ENCODE data around the gene ZNF569. TPM values are rescaled to one million over a fixed set of nuclear protein-coding genes. Genes with fewer than 3 reads are reported as not detected.
A peak's percentile ranks its signal among the peaks of the same experiment; 100 is the strongest.
"Not testable (repeated sequence)": the region's sequence is repeated elsewhere in the genome, so short reads cannot be mapped to it uniquely, and the experiment has no call there.

ZNF569 gene
- polyA plus RNA-seq, 1 donor: 5.0 TPM

- no peak overlapping the region for H3K27ac ChIP-seq (ENCODE audit: low read length)
- WGBS (ENCODE audit: insufficient coverage, low lambda C conversion rate): no CpG with 5 or more reads among the region's 9 CpGs
- peaks cover 22% of the 10 kb centered on the region for H3K36me3 ChIP-seq (ENCODE audit: control insufficient read depth, insufficient read depth, low read length)
- H3K27me3 ChIP-seq (ENCODE audit: control insufficient read depth, insufficient read depth, low read length): no peaks in the 10 kb centered on the region
- H3K9me3 ChIP-seq (ENCODE audit: control insufficient read depth, low read depth, low read length): peaks cover 19% of the 10 kb centered on the region
- peaks cover 3% of the 10 kb centered on the region for H3K4me1 ChIP-seq (ENCODE audit: control insufficient read depth, insufficient read depth, low read length)
- H3K4me3 ChIP-seq (ENCODE audit: low read length): no peak overlapping the region
- no peak for DNase-seq
Measured at GRCh38 chr19:37472165-37472564, 4.9 kb upstream of the ZNF569 start.

GRCh38 chr19:37470216-37470615 is 3.0 kb upstream of the ZNF569 start:
- H3K27me3 ChIP-seq (ENCODE audit: control insufficient read depth, insufficient read depth, low read length): no peaks in the 10 kb centered on the region
- peaks cover 19% of the 10 kb centered on the region for H3K9me3 ChIP-seq (ENCODE audit: control insufficient read depth, low read depth, low read length)
- no peak overlapping the region for H3K27ac ChIP-seq (ENCODE audit: low read length)
- WGBS (ENCODE audit: insufficient coverage, low lambda C conversion rate): no CpG with 5 or more reads among the region's 4 CpGs
- peak in 1 of 2 donors; percentile 5 for DNase-seq
- peaks cover 5% of the 10 kb centered on the region for H3K36me3 ChIP-seq (ENCODE audit: control insufficient read depth, insufficient read depth, low read length)
- H3K4me1 ChIP-seq (ENCODE audit: control insufficient read depth, insufficient read depth, low read length): peaks cover 3% of the 10 kb centered on the region
- H3K4me3 ChIP-seq (ENCODE audit: low read length): peak overlapping the region; percentile 89

GRCh38 chr19:37468961-37469777 is 1.9 kb upstream of the ZNF569 start, which contains the start of gene ZNF570:
TSS of gene ZNF570 (plus strand) at chr19:37469356. CDS start at chr19:37470355, 999 bp downstream.
- WGBS (ENCODE audit: insufficient coverage, low lambda C conversion rate): no CpG with 5 or more reads among the region's 63 CpGs
- Histone ChIP-seq H3K9me3 (ENCODE audit: control insufficient read depth, low read depth, low read length) (peaks cover 12% of the 10 kb centered on the region), H3K27me3 (ENCODE audit: control insufficient read depth, insufficient read depth, low read length) (no peaks in the 10 kb centered on the region), H3K4me1 (ENCODE audit: control insufficient read depth, insufficient read depth, low read length) (peaks cover 3% of the 10 kb centered on the region), H3K27ac (ENCODE audit: low read length) (peak within 1 kb of the TSS; percentile 76), H3K36me3 (ENCODE audit: control insufficient read depth, insufficient read depth, low read length) (peaks cover 12% of the 10 kb centered on the region), H3K4me3 (ENCODE audit: low read length) (peak within 1 kb of the TSS; percentile 89)
- DNase-seq: peak; percentile 84 to 97

GRCh38 chr19:37467608-37468090 is 405 bp upstream of the ZNF569 start:
- no CpG with 5 or more reads among the region's 18 CpGs for WGBS (ENCODE audit: insufficient coverage, low lambda C conversion rate)
- Histone ChIP-seq H3K4me3 (ENCODE audit: low read length) (peak overlapping the region; percentile 89), H3K27me3 (ENCODE audit: control insufficient read depth, insufficient read depth, low read length) (no peaks in the 10 kb centered on the region), H3K27ac (ENCODE audit: low read length) (peak overlapping the region; percentile 85), H3K4me1 (ENCODE audit: control insufficient read depth, insufficient read depth, low read length) (peaks cover 3% of the 10 kb centered on the region), H3K36me3 (ENCODE audit: control insufficient read depth, insufficient read depth, low read length) (peaks cover 12% of the 10 kb centered on the region), H3K9me3 (ENCODE audit: control insufficient read depth, low read depth, low read length) (peaks cover 10% of the 10 kb centered on the region)
- no peak for DNase-seq

- no peak for DNase-seq
- peaks cover 11% of the 10 kb centered on the region for H3K36me3 ChIP-seq (ENCODE audit: control insufficient read depth, insufficient read depth, low read length)
- H3K27me3 ChIP-seq (ENCODE audit: control insufficient read depth, insufficient read depth, low read length): no peaks in the 10 kb centered on the region
- peaks cover 5% of the 10 kb centered on the region for H3K9me3 ChIP-seq (ENCODE audit: control insufficient read depth, low read depth, low read length)
- WGBS (ENCODE audit: insufficient coverage, low lambda C conversion rate): 25% methylated on average over 4 of the region's 25 CpGs
- peaks cover 3% of the 10 kb centered on the region for H3K4me1 ChIP-seq (ENCODE audit: control insufficient read depth, insufficient read depth, low read length)
- H3K4me3 ChIP-seq (ENCODE audit: low read length): peak overlapping the region; percentile 89
- H3K27ac ChIP-seq (ENCODE audit: low read length): peak overlapping the region; percentile 85
Measured at GRCh38 chr19:37466277-37466797, 907 bp downstream of the ZNF569 start.

- H3K9me3 ChIP-seq (ENCODE audit: control insufficient read depth, low read depth, low read length): peaks cover 36% of the 10 kb centered on the region
- WGBS (ENCODE audit: insufficient coverage, low lambda C conversion rate): 100% methylated on average over 3 of the region's 4 CpGs
- H3K4me3 ChIP-seq (ENCODE audit: low read length): no peak overlapping the region
Measured at GRCh38 chr19:37452500-37453245, 14.6 kb downstream of the ZNF569 start.

GRCh38 chr19:37413313-37414084 is 53.7 kb downstream of the ZNF569 start:
- Histone ChIP-seq H3K36me3 (ENCODE audit: control insufficient read depth, insufficient read depth, low read length) (peaks cover 2% of the 10 kb centered on the region), H3K27ac (ENCODE audit: low read length) (no peak overlapping the region), H3K9me3 (ENCODE audit: control insufficient read depth, low read depth, low read length) (peaks cover 32% of the 10 kb centered on the region), H3K4me1 (ENCODE audit: control insufficient read depth, insufficient read depth, low read length) (no peaks in the 10 kb centered on the region), H3K27me3 (ENCODE audit: control insufficient read depth, insufficient read depth, low read length) (no peaks in the 10 kb centered on the region), H3K4me3 (ENCODE audit: low read length) (no peak overlapping the region)
- DNase-seq: no peak
- no CpG with 5 or more reads among the region's 1 CpG for WGBS (ENCODE audit: insufficient coverage, low lambda C conversion rate)

More at GRCh38 chr19:37452500-37453245, 14.6 kb downstream of the ZNF569 start:
- Histone ChIP-seq H3K4me1 (ENCODE audit: control insufficient read depth, insufficient read depth, low read length) (no peaks in the 10 kb centered on the region), H3K27me3 (ENCODE audit: control insufficient read depth, insufficient read depth, low read length) (no peaks in the 10 kb centered on the region), H3K36me3 (ENCODE audit: control insufficient read depth, insufficient read depth, low read length) (peaks cover 5% of the 10 kb centered on the region), H3K27ac (ENCODE audit: low read length) (no peak overlapping the region)
- DNase-seq: no peak

GRCh38 chr19:37412700-37413099 is 54.5 kb downstream of the ZNF569 start:
- H3K27me3 ChIP-seq (ENCODE audit: control insufficient read depth, insufficient read depth, low read length): no peaks in the 10 kb centered on the region
- H3K4me1 ChIP-seq (ENCODE audit: control insufficient read depth, insufficient read depth, low read length): no peaks in the 10 kb centered on the region
- no CpG with 5 or more reads among the region's 2 CpGs for WGBS (ENCODE audit: insufficient coverage, low lambda C conversion rate)
- no peak for DNase-seq
- H3K9me3 ChIP-seq (ENCODE audit: control insufficient read depth, low read depth, low read length): peaks cover 32% of the 10 kb centered on the region
- no peak overlapping the region for H3K4me3 ChIP-seq (ENCODE audit: low read length)
- peaks cover 2% of the 10 kb centered on the region for H3K36me3 ChIP-seq (ENCODE audit: control insufficient read depth, insufficient read depth, low read length)
- H3K27ac ChIP-seq (ENCODE audit: low read length): no peak overlapping the region

- H3K9me3 ChIP-seq (ENCODE audit: control insufficient read depth, low read depth, low read length): peaks cover 12% of the 10 kb centered on the region
- H3K4me3 ChIP-seq (ENCODE audit: low read length); H3K4me1 ChIP-seq (ENCODE audit: control insufficient read depth, insufficient read depth, low read length); H3K27ac ChIP-seq (ENCODE audit: low read length); DNase-seq; H3K36me3 ChIP-seq (ENCODE audit: control insufficient read depth, insufficient read depth, low read length); H3K27me3 ChIP-seq (ENCODE audit: control insufficient read depth, insufficient read depth, low read length): not testable (repeated sequence)
- WGBS (ENCODE audit: insufficient coverage, low lambda C conversion rate): no CpG with 5 or more reads among the region's 6 CpGs
Measured at GRCh38 chr19:37406140-37406846, 61.0 kb downstream of the ZNF569 start.
